Psoas muscle (tissue), 8 donors: ENCODE measurements around the gene PRM3. TPM values are rescaled to one million over a fixed set of nuclear protein-coding genes. Genes with fewer than 3 reads are reported as not detected.
A peak's percentile ranks its signal among the peaks of the same experiment; 100 is the strongest.

Experiments used
- ATAC-seq, 4 donors: fragments of 200-7000 bp; cut with Tn5 transposase; one replicate each; pipeline ENCODE4 v1.9.1; 2020; ENCODE audit warnings: moderate library complexity in 3 of 4, mild to moderate bottlenecking in 2 of 4
- DNase-seq, 2 donors: peaks; one replicate each; pipeline ENCODE4 v3.0.0-alpha.2; 2020
- H3K27ac ChIP-seq: fragments of 200-600 bp; one replicate; pipeline ENCODE4 v1.8.0; 2022
- H3K27me3 ChIP-seq, 3 donors: fragments of 200-600 bp in 1 of 3; one replicate each; pipeline versions ENCODE4 v1.6.1 to v1.8.0; 2013 to 2022; ENCODE audit warnings: low read length in 2 of 3, mild to moderate bottlenecking in 2 of 3, moderate library complexity in 1 of 3; ENCODE audit not compliant: insufficient read depth in 3 of 3
- H3K36me3 ChIP-seq, 2 donors: fragments of 200-600 bp in 1 of 2; one replicate each; pipeline versions ENCODE4 v1.6.1 to v1.8.0; 2013 to 2022; ENCODE audit warnings: low read depth in 1 of 2, mild to moderate bottlenecking in 1 of 2, moderate library complexity in 1 of 2; ENCODE audit not compliant: insufficient read depth in 1 of 2
- H3K4me1 ChIP-seq: fragments of 200-600 bp; one replicate; pipeline ENCODE4 v1.8.0; 2022
- H3K4me3 ChIP-seq: fragments of 200-600 bp; one replicate; pipeline ENCODE4 v1.8.0; 2022; ENCODE audit warnings: mild to moderate bottlenecking
- H3K9me3 ChIP-seq: fragments of 200-600 bp; one replicate; pipeline ENCODE4 v1.8.0; 2022
- WGBS, 3 donors: extraction: QIAGEN DNeasy Blood & Tissue Kit; methylation state at CpG; one replicate each; pipeline versions ENCODE4 v1.1.6 to v1.1.7; 2013; 5-methylcytosine and 5-hydroxymethylcytosine counted together
- intact Hi-C, 2 donors: fragments of 100-400 bp; cut with DNase I; formaldehyde crosslinking; loops; one replicate each; pipeline versions ENCODE4 v1.11.0 to v1.14.2; 2022
- polyA plus RNA-seq, 3 donors: library from polyadenylated mRNA; stranded (reverse); fragments of 200-250 nt; gene quantifications; one replicate each; pipeline ENCODE4 v1.2.3, GENCODE V29; 2013
- total RNA-seq, 4 donors: library from RNA; stranded (reverse); fragmentation: NEBNext Ultra II Directional in 2 of 4; extraction: Animal tissue kit (Norgen Biotek cat#: 25700) in 2 of 4; gene quantifications; one replicate each; pipeline versions ENCODE4 v1.2.1 to v1.2.4, GENCODE V29; 2021 to 2023
- TF ChIP-seq, protein P1 (sequence below): fragments of 200-600 bp; IDR thresholded peaks from one replicate; pipeline ENCODE4 v1.8.0; 2022; ENCODE audit warnings: antibody characterized with exemption
- donor health status: healthy with polysubstance abuse.
- donor health status: DM: no; HTN: no; CAD: no; lungs with moderate emphysema.
- donor health status: Bipolar disorder and iron deficiency.
- donor health status: healthy.
- donor health status: DM: yes; HTN: yes; CAD: no.
- donor health status: DM: no; HTN: no; CAD: no.
- donor health status: DM: no; HTN: no; CAD: no.
- donor health status: DM: yes; HTN: yes; CAD: no.

Gene PRM3
- total and polyA plus RNA-seq, 7 donors = not detected

DNA sequence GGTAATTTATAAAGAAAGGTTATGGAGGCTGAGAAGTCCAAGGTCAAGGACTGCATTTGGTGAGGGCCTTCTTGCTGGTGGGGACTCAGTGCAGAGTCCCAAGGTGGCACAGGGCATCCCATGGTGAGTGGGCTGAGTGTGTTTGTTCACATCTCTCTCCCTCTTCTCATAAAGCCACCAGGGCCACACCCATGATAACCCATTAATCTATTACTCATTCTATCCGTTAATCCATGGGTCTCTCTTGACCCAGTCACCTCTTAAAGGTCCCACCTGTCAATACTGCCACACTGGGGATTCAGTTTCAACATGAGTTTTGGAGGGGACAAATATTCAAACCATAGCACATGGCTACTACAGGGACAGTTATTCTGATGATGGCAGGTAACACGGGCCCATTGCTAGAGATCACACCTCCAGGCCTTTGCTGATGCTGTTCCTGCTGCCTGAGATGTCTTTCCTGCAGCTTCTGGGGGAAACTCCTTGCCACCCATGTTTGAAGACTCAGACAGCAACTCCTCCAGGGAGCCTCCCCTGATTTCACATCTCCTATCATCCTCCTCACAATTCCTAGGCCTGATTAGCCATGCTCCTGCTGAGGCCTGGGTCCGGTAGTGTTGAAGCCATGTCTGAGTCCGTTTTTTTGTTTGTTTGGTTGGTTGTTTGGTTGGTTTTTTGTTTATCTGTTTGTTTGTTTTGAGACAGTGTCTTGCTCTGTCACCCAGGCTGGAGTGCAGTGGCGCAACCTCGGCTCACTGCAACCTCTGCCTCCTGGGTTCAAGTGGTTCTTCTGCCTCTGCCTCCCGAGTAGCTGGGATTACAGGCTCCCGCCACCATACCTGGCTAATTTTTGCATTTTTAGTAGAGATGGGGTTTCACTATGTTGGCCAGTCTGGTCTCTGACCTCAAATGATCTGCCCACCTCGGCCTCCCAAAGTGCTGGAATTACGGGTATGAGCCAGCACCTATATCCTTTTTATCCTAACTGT, 33.5 kb downstream of the PRM3 start:
- Histone ChIP-seq H3K27ac (peak overlapping the region; percentile 65), H3K4me1 (peaks cover 13% of the 10 kb centered on the region), H3K9me3 (no peaks in the 10 kb centered on the region), H3K36me3 (no peaks in the 10 kb centered on the region), H3K4me3 (peak overlapping the region; percentile 36), H3K27me3 (no peaks in the 10 kb centered on the region)
- intact Hi-C loops = no loop called here
- DNase-seq (no peak), ATAC-seq (no peak)
- TF ChIP-seq, protein P1, sequence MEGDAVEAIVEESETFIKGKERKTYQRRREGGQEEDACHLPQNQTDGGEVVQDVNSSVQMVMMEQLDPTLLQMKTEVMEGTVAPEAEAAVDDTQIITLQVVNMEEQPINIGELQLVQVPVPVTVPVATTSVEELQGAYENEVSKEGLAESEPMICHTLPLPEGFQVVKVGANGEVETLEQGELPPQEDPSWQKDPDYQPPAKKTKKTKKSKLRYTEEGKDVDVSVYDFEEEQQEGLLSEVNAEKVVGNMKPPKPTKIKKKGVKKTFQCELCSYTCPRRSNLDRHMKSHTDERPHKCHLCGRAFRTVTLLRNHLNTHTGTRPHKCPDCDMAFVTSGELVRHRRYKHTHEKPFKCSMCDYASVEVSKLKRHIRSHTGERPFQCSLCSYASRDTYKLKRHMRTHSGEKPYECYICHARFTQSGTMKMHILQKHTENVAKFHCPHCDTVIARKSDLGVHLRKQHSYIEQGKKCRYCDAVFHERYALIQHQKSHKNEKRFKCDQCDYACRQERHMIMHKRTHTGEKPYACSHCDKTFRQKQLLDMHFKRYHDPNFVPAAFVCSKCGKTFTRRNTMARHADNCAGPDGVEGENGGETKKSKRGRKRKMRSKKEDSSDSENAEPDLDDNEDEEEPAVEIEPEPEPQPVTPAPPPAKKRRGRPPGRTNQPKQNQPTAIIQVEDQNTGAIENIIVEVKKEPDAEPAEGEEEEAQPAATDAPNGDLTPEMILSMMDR = no peak
- 59 to 69% (median 62%) methylated on average over 10 of the region's 10 CpGs for WGBS, 3 donors

DNA sequence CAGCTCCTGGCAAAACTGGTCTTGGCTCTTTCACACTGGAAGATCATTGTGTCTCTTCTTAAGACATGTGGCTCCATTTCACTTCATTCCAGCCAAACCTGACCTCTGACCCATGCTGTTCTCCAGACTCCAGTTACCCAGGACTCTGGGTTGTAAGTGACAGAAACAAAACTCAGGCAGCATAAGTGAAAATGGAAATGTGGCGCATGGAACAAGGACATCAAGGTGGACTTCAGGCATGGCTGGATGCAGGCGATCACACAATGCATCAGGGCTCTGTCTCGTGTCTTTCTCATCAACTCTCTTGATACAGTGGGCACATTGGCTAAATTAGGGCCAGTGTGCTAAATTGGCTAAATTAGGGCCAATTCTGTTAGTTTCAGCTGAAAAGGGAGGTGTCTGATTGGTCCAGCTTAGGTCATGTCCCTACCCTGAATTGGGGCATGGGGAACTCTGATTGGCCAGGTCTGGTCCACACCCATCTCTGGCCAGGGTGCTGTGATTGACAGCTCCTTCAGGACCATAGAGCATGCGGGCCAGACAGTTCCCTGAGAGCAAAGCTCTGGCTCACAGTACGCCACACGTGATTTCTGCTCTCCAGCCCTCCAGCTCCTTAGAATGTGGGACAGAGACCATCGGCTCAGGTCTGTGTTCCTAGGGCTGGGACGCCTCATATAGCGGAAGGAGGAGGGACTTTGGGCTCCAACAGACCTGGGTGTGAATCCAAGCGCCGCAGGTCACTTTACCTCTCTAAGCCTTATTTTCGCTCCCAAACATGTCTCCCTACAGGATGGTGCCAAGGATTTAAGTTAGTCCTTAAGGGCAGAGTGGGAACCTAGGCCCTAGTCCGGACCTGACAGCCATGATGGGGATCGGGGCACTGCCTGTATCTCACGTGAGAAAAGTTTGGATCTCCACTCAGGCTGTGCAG, 34.9 kb downstream of the PRM3 start:
- H3K9me3 ChIP-seq = no peaks in the 10 kb centered on the region
- TF ChIP-seq, protein P1 = no peak
- ATAC-seq (no peak), DNase-seq (no peak)
- 95 to 97% (median 96%) methylated on average over 15 of the region's 15 CpGs for WGBS, 3 donors
- no peak overlapping the region for H3K27ac ChIP-seq
- no peaks in the 10 kb centered on the region for H3K27me3 ChIP-seq
- peaks cover 13% of the 10 kb centered on the region for H3K4me1 ChIP-seq
- intact Hi-C loops = no loop called here
- no peak overlapping the region for H3K4me3 ChIP-seq
- no peaks in the 10 kb centered on the region for H3K36me3 ChIP-seq

DNA sequence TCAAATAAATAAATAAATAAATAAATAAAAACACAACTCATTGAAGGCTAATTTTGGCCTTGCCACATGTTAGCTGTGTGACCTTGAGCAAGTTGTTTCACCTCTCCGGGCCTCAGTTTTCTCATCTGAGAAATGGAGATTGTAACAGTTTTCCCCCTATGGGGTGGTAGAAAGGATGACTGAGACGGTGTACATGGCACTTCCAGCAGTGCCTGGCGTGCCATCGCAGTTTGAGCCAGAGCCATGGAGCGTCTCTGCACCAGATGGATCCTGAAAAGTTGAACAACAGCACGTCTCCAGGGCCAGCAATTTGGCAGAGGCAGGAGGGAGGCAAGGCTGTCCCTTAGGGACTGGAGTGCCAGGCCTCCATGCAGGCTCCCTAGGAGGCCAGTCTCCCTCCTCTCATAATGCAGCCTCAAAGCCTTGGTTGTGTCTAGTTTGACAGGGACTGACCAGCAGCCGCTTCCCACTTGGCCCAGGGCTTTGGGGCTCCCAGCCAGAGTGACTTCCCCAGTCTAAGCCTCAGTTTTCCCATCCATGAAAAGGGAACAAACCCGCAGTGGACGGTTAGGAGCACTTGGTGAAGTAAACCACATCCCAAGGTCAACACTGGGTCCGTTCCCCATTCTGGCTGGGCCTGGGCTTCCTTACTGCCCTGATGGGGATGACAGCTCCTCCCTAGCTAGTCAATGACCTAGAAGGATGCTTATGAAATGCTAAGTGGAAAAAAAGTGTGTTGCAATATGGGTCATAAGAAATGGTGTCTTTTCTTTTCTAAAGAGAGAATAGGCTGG, 36.8 kb downstream of the PRM3 start:
- ATAC-seq (no peak), DNase-seq (no peak)
- intact Hi-C loops = no loop called here
- TF ChIP-seq, protein P1 = no peak
- no peaks in the 10 kb centered on the region for H3K9me3 ChIP-seq
- no peak overlapping the region for H3K4me3 ChIP-seq
- 66 to 75% (median 69%) methylated on average over 10 of the region's 10 CpGs for WGBS, 3 donors
- H3K27ac ChIP-seq = no peak overlapping the region
- H3K4me1 ChIP-seq = peaks cover 13% of the 10 kb centered on the region
- H3K36me3 ChIP-seq = no peaks in the 10 kb centered on the region
- no peaks in the 10 kb centered on the region for H3K27me3 ChIP-seq

DNA sequence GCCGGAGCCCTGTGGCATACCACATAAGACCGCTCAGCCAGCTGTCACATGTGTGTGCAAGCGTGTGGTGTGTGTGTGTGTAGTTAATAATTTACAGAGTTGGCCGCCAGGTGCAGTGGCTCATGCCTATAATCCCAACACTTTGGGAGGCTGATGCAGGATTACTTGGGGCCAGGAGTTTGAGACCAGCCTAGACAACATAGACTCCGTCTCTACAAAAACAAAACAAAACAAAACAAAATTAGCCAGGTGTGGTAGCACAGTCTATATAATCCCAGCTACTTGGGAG, 37.8 kb downstream of the PRM3 start:
- ATAC-seq = no peak
- peaks cover 9% of the 10 kb centered on the region for H3K4me1 ChIP-seq
- no peak for DNase-seq
- WGBS, 3 donors = 76 to 81% (median 80%) methylated on average over 5 of the region's 5 CpGs
- H3K36me3 ChIP-seq = no peaks in the 10 kb centered on the region
- intact Hi-C loops = no loop called here
- H3K27ac ChIP-seq = no peak overlapping the region
- no peak overlapping the region for H3K4me3 ChIP-seq
- H3K9me3 ChIP-seq = no peaks in the 10 kb centered on the region
- TF ChIP-seq, protein P1 = no peak
- no peaks in the 10 kb centered on the region for H3K27me3 ChIP-seq
